IMR-90 (cell line): Measurements from ENCODE around the gene GPR89B. TPM values are rescaled to one million over a fixed set of nuclear protein-coding genes. Genes with fewer than 3 reads are reported as not detected.

Experiments used
- ATAC-seq: fragments of 200-7000 bp; cut with Tn5 transposase; 2 replicates; pipeline ENCODE4 v1.9.1; 2020; ENCODE audit warnings: low read depth, mild to moderate bottlenecking, moderate library complexity
- BruUV-seq: library from RNA; stranded (reverse); fragments of 400-500 nt; replicated peaks from 2 replicates; lab custom pipeline; 2021; lab: Mats Ljungman, UMichigan
- CTCF ChIA-PET: fragments of 300-600 bp; formaldehyde crosslinking; extraction: SDS; loops from one replicate; lab custom pipeline; 2021; ENCODE audit warnings: antibody characterized with exemption; lab: Yijun Ruan, JAX
- POLR2A ChIA-PET: fragments of 300-600 bp; sonication (Branson Sonifier 250); formaldehyde crosslinking; loops from one replicate; lab custom pipeline; 2022; ENCODE audit warnings: antibody characterized with exemption; ENCODE audit not compliant: unreplicated experiment; lab: Charles Lee
- DNase-seq: peaks from one replicate; pipeline ENCODE4 v3.0.0; 2013
- H2AFZ ChIP-seq: replicated peaks from 2 replicates; pipeline ENCODE3; 2013; ENCODE audit warnings: low read length, mild to moderate bottlenecking; ENCODE audit not compliant: poor library complexity
- H2AK5ac ChIP-seq: 2 replicates; pipeline ENCODE4 v1.6.1; 2013; ENCODE audit warnings: low read depth, low read length, inconsistent platforms
- H2AK9ac ChIP-seq: replicated peaks from 2 replicates; pipeline ENCODE3; 2013; ENCODE audit warnings: mild to moderate bottlenecking, low read depth, low read length, moderate library complexity; ENCODE audit not compliant: poor library complexity
- H2BK120ac ChIP-seq: 2 replicates; pipeline ENCODE4 v1.6.1; 2013; ENCODE audit warnings: low read depth, low read length, inconsistent platforms
- H2BK15ac ChIP-seq: 3 replicates; pipeline ENCODE4 v1.6.1; 2013; ENCODE audit warnings: low read depth, low read length, inconsistent platforms
- H2BK20ac ChIP-seq: 2 replicates; pipeline ENCODE4 v1.6.1; 2013; ENCODE audit warnings: low read depth, mild to moderate bottlenecking, inconsistent platforms, low read length, moderate library complexity
- H2BK5ac ChIP-seq: 2 replicates; pipeline ENCODE4 v1.6.1; 2013; ENCODE audit warnings: mild to moderate bottlenecking, low read depth, low read length, inconsistent platforms; ENCODE audit not compliant: poor library complexity, severe bottlenecking
- H3K14ac ChIP-seq: replicated peaks from 2 replicates; pipeline ENCODE4 v1.6.1; 2013; ENCODE audit warnings: low read depth, low read length, inconsistent platforms
- H3K18ac ChIP-seq: 2 replicates; pipeline ENCODE4 v1.6.1; 2013; ENCODE audit warnings: low read depth, low read length, control low read depth
- H3K23ac ChIP-seq: 2 replicates; pipeline ENCODE4 v1.6.1; 2013; ENCODE audit warnings: low read depth, low read length, inconsistent platforms
- H3K27ac ChIP-seq: 2 replicates; pipeline ENCODE4 v1.5.1; 2013; ENCODE audit warnings: mild to moderate bottlenecking, control low read depth, low read length; ENCODE audit not compliant: insufficient read depth
- H3K27me3 ChIP-seq: 2 replicates; pipeline ENCODE4 v1.6.1; 2013; ENCODE audit warnings: low read length; ENCODE audit not compliant: control insufficient read depth, insufficient read depth
- H3K36me3 ChIP-seq: 2 replicates; pipeline ENCODE4 v1.6.1; 2013; ENCODE audit warnings: low read length, mixed read lengths; ENCODE audit not compliant: control insufficient read depth, insufficient read depth
- H3K4ac ChIP-seq: 2 replicates; pipeline ENCODE4 v1.6.1; 2013; ENCODE audit warnings: low read depth, low read length, inconsistent platforms
- H3K4me1 ChIP-seq: 2 replicates; pipeline ENCODE4 v1.6.1; 2013; ENCODE audit warnings: low read length, mixed read lengths; ENCODE audit not compliant: control insufficient read depth, insufficient read depth
- H3K4me2 ChIP-seq: 2 replicates; pipeline ENCODE4 v1.6.1; 2013; ENCODE audit warnings: low read depth, mild to moderate bottlenecking, control low read depth, low read length, moderate library complexity
- H3K4me3 ChIP-seq: 2 replicates; pipeline ENCODE4 v1.5.1; 2013; ENCODE audit warnings: low read depth, mild to moderate bottlenecking, control low read depth, low read length, moderate library complexity; ENCODE audit not compliant: insufficient read depth
- H3K56ac ChIP-seq: 2 replicates; pipeline ENCODE4 v1.6.1; 2013; ENCODE audit warnings: low read length, inconsistent platforms; ENCODE audit not compliant: insufficient read depth; ENCODE audit errors: extremely low read depth
- H3K79me1 ChIP-seq, 2 experiments: 2 replicates each; pipeline ENCODE4 v1.6.1; 2013; ENCODE audit warnings: low read length in 2 of 2, inconsistent platforms in 1 of 2, low read depth in 1 of 2
- H3K9ac ChIP-seq: 2 replicates; pipeline ENCODE4 v1.6.1; 2013; ENCODE audit warnings: low read depth, low read length, control low read depth
- H3K9me1 ChIP-seq: 2 replicates; pipeline ENCODE4 v1.6.1; 2013; ENCODE audit warnings: low read length, inconsistent platforms; ENCODE audit not compliant: insufficient read depth
- H3K9me3 ChIP-seq: 2 replicates; pipeline ENCODE4 v1.6.1; 2013; ENCODE audit warnings: low read length; ENCODE audit not compliant: control insufficient read depth, insufficient read depth
- H4K20me1 ChIP-seq: 2 replicates; pipeline ENCODE4 v1.6.1; 2013; ENCODE audit warnings: low read length, inconsistent platforms; ENCODE audit not compliant: insufficient read depth
- H4K5ac ChIP-seq: 2 replicates; pipeline ENCODE4 v1.6.1; 2013; ENCODE audit warnings: mild to moderate bottlenecking, low read depth, low read length, control low read depth
- H4K8ac ChIP-seq, 2 experiments: 2 replicates each; pipeline ENCODE4 v1.6.1; 2013; ENCODE audit warnings: low read depth in 2 of 2, low read length in 2 of 2, control low read depth in 1 of 2, inconsistent platforms in 1 of 2
- H4K91ac ChIP-seq: 2 replicates; pipeline ENCODE4 v1.6.1; 2013; ENCODE audit warnings: low read depth, low read length, inconsistent platforms; ENCODE audit not compliant: insufficient read depth
- BHLHE40 ChIP-seq: fragments of 150-350 bp; IDR thresholded peaks from 2 replicates; pipeline ENCODE4 v1.6.1; 2016; ENCODE audit warnings: mild to moderate bottlenecking, low read depth, low read length
- CEBPB ChIP-seq: IDR thresholded peaks from 2 replicates; pipeline ENCODE4 v1.6.1; 2012; ENCODE audit warnings: low read depth, low read length, improper control_type of control experiment
- CHD1 ChIP-seq: IDR thresholded peaks from 2 replicates; pipeline ENCODE4 v1.6.1; 2012; ENCODE audit warnings: low read depth, low read length, improper control_type of control experiment
- CTCF ChIP-seq: conservative IDR thresholded peaks from 2 replicates; pipeline ENCODE4 v1.5.1; 2012; ENCODE audit warnings: mild to moderate bottlenecking, low read depth, low read length, improper control_type of control experiment
- ELK1 ChIP-seq: fragments of 150-350 bp; IDR thresholded peaks from 2 replicates; pipeline ENCODE4 v1.6.1; 2016; ENCODE audit warnings: low read depth, mild to moderate bottlenecking, low read length, moderate library complexity, borderline replicate concordance
- FOS ChIP-seq: fragments of 150-350 bp; IDR thresholded peaks from 2 replicates; pipeline ENCODE4 v1.6.1; 2016; ENCODE audit warnings: low read depth, low read length
- MAFK ChIP-seq: IDR thresholded peaks from 2 replicates; pipeline ENCODE4 v1.6.1; 2012; ENCODE audit warnings: low read depth, low read length, improper control_type of control experiment
- MAZ ChIP-seq: IDR thresholded peaks from 2 replicates; pipeline ENCODE4 v1.6.1; 2012; ENCODE audit warnings: low read depth, mild to moderate bottlenecking, low read length, improper control_type of control experiment, moderate library complexity, borderline replicate concordance
- MXI1 ChIP-seq: IDR thresholded peaks from 2 replicates; pipeline ENCODE4 v1.6.1; 2012; ENCODE audit warnings: low read depth, mild to moderate bottlenecking, low read length, moderate library complexity, borderline replicate concordance
- NFE2L2 ChIP-seq: fragments of 150-350 bp; IDR thresholded peaks from 2 replicates; pipeline ENCODE4 v1.6.1; 2016; ENCODE audit warnings: low read depth, mild to moderate bottlenecking, low read length
- POLR2A ChIP-seq: IDR thresholded peaks from 2 replicates; pipeline ENCODE4 v1.6.1; 2012; ENCODE audit warnings: mild to moderate bottlenecking, low read depth, low read length
- RAD21 ChIP-seq: IDR thresholded peaks from 2 replicates; pipeline ENCODE4 v1.6.1; 2012; ENCODE audit warnings: low read length, improper control_type of control experiment
- RCOR1 ChIP-seq: IDR thresholded peaks from 2 replicates; pipeline ENCODE4 v1.6.1; 2012; ENCODE audit warnings: mild to moderate bottlenecking, low read length, improper control_type of control experiment; ENCODE audit not compliant: insufficient replicate concordance
- RFX5 ChIP-seq: IDR thresholded peaks from 2 replicates; pipeline ENCODE4 v1.8.0; 2012; ENCODE audit warnings: low read depth, mild to moderate bottlenecking, low read length, moderate library complexity
- USF2 ChIP-seq: fragments of 150-350 bp; IDR thresholded peaks from 2 replicates; pipeline ENCODE4 v1.6.1; 2017; ENCODE audit warnings: mild to moderate bottlenecking, antibody characterized with exemption, low read length, low read depth
- WGBS, 2 experiments: methylation state at CpG; one replicate each; pipeline versions ENCODE4 v1.1.5 to v1.1.7; 2013; ENCODE audit warnings: missing lambda C conversion rate in 2 of 2; ENCODE audit not compliant: insufficient read length in 1 of 2; ENCODE audit errors: extremely low coverage in 2 of 2; 5-methylcytosine and 5-hydroxymethylcytosine counted together
- dilution Hi-C: fragments of 300-500 bp; cut with HindIII; formaldehyde crosslinking; loops from one replicate; pipeline ENCODE4 v1.14.3; 2018; ENCODE audit warnings: low sequenced_read_pairs; ENCODE audit not compliant: unreplicated experiment
- in situ Hi-C: fragments of 300-500 bp; cut with MboI; formaldehyde crosslinking; loops from 3 replicates; pipeline ENCODE4 v1.14.3; 2019; ENCODE audit warnings: low sequenced_read_pairs, inconsistent platforms, mixed read lengths
- intact Hi-C: fragments of 100-400 bp; cut with micrococcal nuclease; formaldehyde crosslinking; loops from 2 replicates; pipeline ENCODE4 v1.10.0; 2022
- polyA plus RNA-seq, 3 experiments: library from polyadenylated mRNA; depleted of rRNA; stranded (reverse); fragments of >200 nt; gene quantifications; 2 replicates each; pipeline ENCODE4 v1.2.3, GENCODE V29; 2012; ENCODE audit warnings: low replicate concordance in 1 of 3
- total RNA-seq: library from RNA; depleted of rRNA; stranded (reverse); fragments of >200 nt; gene quantifications from 2 replicates; pipeline ENCODE4 v1.2.3, GENCODE V29; 2012

GPR89B gene
- total and polyA plus RNA-seq, 2 of the 4 experiments (the other 2 are of a cell fraction), result 9.4 to 13.1 TPM

- no peak overlapping the region for H2BK20ac ChIP-seq
- no peak overlapping the region for H2AK9ac ChIP-seq
- H3K23ac ChIP-seq, result no peak overlapping the region
- ATAC-seq (no peak), DNase-seq (no peak)
- H2BK120ac ChIP-seq, result no peak overlapping the region
- no peaks in the 10 kb centered on the region for H3K36me3 ChIP-seq
- no peaks in the 10 kb centered on the region for H3K4me1 ChIP-seq
- H4K91ac ChIP-seq, result no peak overlapping the region
- no peak overlapping the region for H3K27ac ChIP-seq
- POLR2A ChIA-PET, result no interaction called here
- no peak overlapping the region for H3K4me3 ChIP-seq
- no peak overlapping the region for H4K8ac ChIP-seq
- no peak overlapping the region for H2BK5ac ChIP-seq
- no peak overlapping the region for H3K14ac ChIP-seq
- H3K4me2 ChIP-seq, result no peak overlapping the region
- H3K79me1 ChIP-seq, result no peaks in the 10 kb centered on the region
- H2AK5ac ChIP-seq, result no peak overlapping the region
- H2BK15ac ChIP-seq, result no peak overlapping the region
- no peak overlapping the region for H2AFZ ChIP-seq
- no peak overlapping the region for H3K9ac ChIP-seq
- H3K4ac ChIP-seq, result no peak overlapping the region
- H4K20me1 ChIP-seq, result no peaks in the 10 kb centered on the region
- BruUV-seq, result no TSS peak
- dilution Hi-C loops, result no loop called here
- no peaks in the 10 kb centered on the region for H3K9me1 ChIP-seq
- peaks cover 1% of the 10 kb centered on the region; the same call in 1 of the 2 replicates for H3K27me3 ChIP-seq
- no peak overlapping the region for H3K18ac ChIP-seq
- in situ Hi-C loops, result no loop called here
- intact Hi-C loops, result loop anchor here (1.0 kb wide), 1 partner anchor 22 kb away; no protein-coding TSS in a partner anchor
- CTCF ChIA-PET, result no interaction called here
- TF ChIP-seq POLR2A (no peak), RAD21 (no peak), MXI1 (no peak), NFE2L2 (no peak), FOS (no peak), MAZ (no peak), CEBPB (no peak), USF2 (no peak), RCOR1 (no peak), ELK1 (no peak), CHD1 (no peak), MAFK (no peak), BHLHE40 (no peak), CTCF (no peak), RFX5 (no peak)
- no peak overlapping the region for H3K56ac ChIP-seq
- H3K9me3 ChIP-seq, result no peaks in the 10 kb centered on the region
- 88% methylated on average over 11 of the region's 44 CpGs; no CpG with 5 or more reads in 1 of the 2 experiments for WGBS, 2 experiments
- no peak overlapping the region for H4K5ac ChIP-seq
Measured at GRCh38 chr1:147907786-147908509, 20.3 kb upstream of the GPR89B start.
